Activated CD4-positive, alpha-beta T cell treated with anti-CD3 and anti-CD28 coated beads, Interleukin-2, amount 50 U/mL, for 24 hours (primary cell): ENCODE measurements around the gene TMC6.
A peak's percentile ranks its signal among the peaks of the same experiment; 100 is the strongest.

Experiments used
- DNase-seq, 2 donors: peaks; one replicate each; pipeline ENCODE4 v3.0.0-alpha.2; 2020; ENCODE audit warnings: low read depth in 1 of 2, low spot score in 1 of 2

TMC6 gene

GRCh38 chr17:78137392-78138203 is 9.0 kb upstream of the TMC6 start:
- DNase-seq, result no peak

GRCh38 chr17:78135858-78136500 is 7.4 kb upstream of the TMC6 start:
- DNase-seq, result no peak

- DNase-seq, result no peak
These were observed 6.4 kb upstream of the TMC6 start for GRCh38 chr17:78134899-78135385.

- no peak for DNase-seq
These were observed 5.7 kb upstream of the TMC6 start for GRCh38 chr17:78133971-78134898.

- DNase-seq, result no peak
These were observed 4.8 kb upstream of the TMC6 start for GRCh38 chr17:78133179-78133951.

GRCh38 chr17:78132767-78133178 is 4.2 kb upstream of the TMC6 start:
- DNase-seq, result no peak

GRCh38 chr17:78132084-78132676 is 3.6 kb upstream of the TMC6 start:
- DNase-seq, result no peak

GRCh38 chr17:78131172-78132083 is 2.9 kb upstream of the TMC6 start:
- DNase-seq, result no peak

- DNase-seq, result peak in 1 of 2 donors; percentile 70
These were observed 2.0 kb upstream of the TMC6 start, which contains the start of gene TMC8 for GRCh38 chr17:78130437-78131101. Gene TMC8 (plus strand): TSS chr17:78130771. CDS start chr17:78131589, 818 bp downstream.

- no peak for DNase-seq
These were observed 1.5 kb upstream of the TMC6 start for GRCh38 chr17:78130090-78130436.

GRCh38 chr17:78129351-78130089 is 965 bp upstream of the TMC6 start:
- no peak for DNase-seq

GRCh38 chr17:78127888-78128550 is 536 bp downstream of the TMC6 start:
- no peak for DNase-seq

- DNase-seq, result no peak
These were observed 1.2 kb downstream of the TMC6 start for GRCh38 chr17:78127239-78127887.

- DNase-seq, result no peak
These were observed 1.7 kb downstream of the TMC6 start for GRCh38 chr17:78126895-78127238.

GRCh38 chr17:78125976-78126894 is 2.3 kb downstream of the TMC6 start:
- DNase-seq, result no peak
